ENCODE measurements around the gene CYP27C1.

DNA sequence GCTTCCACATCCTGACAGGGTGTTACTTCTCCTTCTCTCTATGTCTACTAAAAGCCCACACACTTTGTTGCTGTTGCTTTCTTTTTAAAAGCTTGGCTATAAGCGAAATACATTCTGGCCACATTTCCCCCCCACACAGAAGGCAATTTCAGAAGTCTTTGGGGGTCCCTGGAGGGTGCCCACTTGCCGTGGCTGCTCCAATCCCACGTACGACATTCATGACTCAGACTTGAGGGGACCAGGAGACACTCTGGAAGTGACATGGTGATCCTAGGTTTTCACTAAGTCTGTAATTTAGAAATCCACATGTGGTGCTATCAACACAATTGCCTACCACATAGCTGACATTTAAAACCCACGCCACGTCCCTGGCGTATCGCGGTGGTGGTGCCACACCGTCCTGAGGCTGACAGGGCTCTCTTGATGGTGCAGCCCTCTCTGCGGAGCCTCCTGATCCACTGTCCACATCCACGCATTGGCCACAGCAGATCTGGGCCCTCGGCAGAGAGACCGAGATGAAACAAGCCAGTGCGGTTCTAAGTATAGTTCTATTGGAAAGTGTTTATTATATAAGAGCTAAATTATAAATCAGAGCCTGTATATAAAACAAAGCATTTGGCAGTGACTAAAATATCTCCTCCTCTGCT, 42.4 kb downstream of the CYP27C1 start:
- TF ChIP-seq, protein P1, sequence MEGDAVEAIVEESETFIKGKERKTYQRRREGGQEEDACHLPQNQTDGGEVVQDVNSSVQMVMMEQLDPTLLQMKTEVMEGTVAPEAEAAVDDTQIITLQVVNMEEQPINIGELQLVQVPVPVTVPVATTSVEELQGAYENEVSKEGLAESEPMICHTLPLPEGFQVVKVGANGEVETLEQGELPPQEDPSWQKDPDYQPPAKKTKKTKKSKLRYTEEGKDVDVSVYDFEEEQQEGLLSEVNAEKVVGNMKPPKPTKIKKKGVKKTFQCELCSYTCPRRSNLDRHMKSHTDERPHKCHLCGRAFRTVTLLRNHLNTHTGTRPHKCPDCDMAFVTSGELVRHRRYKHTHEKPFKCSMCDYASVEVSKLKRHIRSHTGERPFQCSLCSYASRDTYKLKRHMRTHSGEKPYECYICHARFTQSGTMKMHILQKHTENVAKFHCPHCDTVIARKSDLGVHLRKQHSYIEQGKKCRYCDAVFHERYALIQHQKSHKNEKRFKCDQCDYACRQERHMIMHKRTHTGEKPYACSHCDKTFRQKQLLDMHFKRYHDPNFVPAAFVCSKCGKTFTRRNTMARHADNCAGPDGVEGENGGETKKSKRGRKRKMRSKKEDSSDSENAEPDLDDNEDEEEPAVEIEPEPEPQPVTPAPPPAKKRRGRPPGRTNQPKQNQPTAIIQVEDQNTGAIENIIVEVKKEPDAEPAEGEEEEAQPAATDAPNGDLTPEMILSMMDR (IDR thresholded peaks at IDR 0.05) = no peak
- TF ChIP-seq POLR2A (IDR thresholded peaks at IDR 0.05) = no peak
